Stimulated activated naive CD4-positive, alpha-beta T cell (primary cell): ENCODE data around the gene CDKN2B.
"Not testable (repeated sequence)": the region's sequence is repeated elsewhere in the genome, so short reads cannot be mapped to it uniquely, and the experiment has no call there.

Source experiments
- DNase-seq, 6 experiments: peaks; one replicate each; lab custom pipeline; 2025; lab: John Stamatoyannopoulos, UW

CDKN2B gene

GRCh38 chr9:22008717-22009505, at the start of gene CDKN2B:
Gene CDKN2B, minus strand, starts transcription at chr9:22009305. Its CDS starts 352 bp downstream, at chr9:22008953.
- peak in 3 of 6 experiments; percentile 18 to 51 (median 40) for DNase-seq

DNA sequence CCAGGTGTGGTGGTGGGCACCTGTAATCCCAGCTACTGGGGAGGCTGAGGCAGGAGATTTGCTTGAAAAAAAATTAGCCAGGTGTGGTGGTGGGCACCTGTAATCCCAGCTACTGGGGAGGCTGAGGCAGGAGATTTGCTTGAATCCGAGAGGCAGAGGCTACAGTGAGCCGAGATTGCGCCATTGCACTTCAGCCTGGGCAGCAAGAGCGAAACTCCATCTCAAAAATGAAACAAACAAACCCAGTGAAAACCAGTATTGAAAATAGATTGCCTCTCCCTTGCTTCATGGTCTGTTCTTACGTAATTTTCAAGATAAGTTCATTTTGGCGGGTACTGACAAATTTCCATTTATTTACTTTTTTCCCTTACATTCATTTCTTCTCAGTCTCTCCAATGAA, 48.9 kb upstream of the CDKN2B start:
- not testable (repeated sequence) for DNase-seq

DNA sequence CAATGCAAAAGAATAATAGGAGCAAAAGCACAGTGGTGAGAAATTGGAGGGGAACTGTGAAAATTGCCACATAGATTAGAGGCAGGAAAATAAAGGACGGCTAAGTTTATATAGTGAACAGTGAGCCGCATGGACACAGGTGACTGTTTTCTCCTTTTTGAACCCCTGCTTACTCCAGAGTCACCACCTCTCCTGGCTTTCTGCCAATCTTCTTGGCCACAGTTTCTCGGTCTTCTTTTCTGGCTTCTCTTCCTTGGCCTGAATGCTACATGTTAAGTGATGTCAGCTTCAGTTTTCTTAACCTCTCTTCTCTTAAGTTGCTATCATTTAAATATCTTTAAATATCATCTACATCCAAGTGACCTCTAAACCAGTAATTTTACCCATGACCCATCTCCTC, 47.3 kb upstream of the CDKN2B start:
- DNase-seq: no peak

- DNase-seq: no peak
Observed at GRCh38 chr9:22055090-22055489, 46.0 kb upstream of the CDKN2B start.

- no peak for DNase-seq
Observed at GRCh38 chr9:22054529-22054928, 45.4 kb upstream of the CDKN2B start.

- no peak for DNase-seq
Observed at GRCh38 chr9:22054076-22054475, 45.0 kb upstream of the CDKN2B start.

- DNase-seq: no peak
Observed at GRCh38 chr9:22053178-22053577, 44.1 kb upstream of the CDKN2B start.

GRCh38 chr9:22052376-22052945, 43.4 kb upstream of the CDKN2B start:
- no peak for DNase-seq

- DNase-seq: peak in 2 of 6 experiments; percentile 2 to 24
Observed at GRCh38 chr9:22050924-22051323, 41.8 kb upstream of the CDKN2B start.

DNA sequence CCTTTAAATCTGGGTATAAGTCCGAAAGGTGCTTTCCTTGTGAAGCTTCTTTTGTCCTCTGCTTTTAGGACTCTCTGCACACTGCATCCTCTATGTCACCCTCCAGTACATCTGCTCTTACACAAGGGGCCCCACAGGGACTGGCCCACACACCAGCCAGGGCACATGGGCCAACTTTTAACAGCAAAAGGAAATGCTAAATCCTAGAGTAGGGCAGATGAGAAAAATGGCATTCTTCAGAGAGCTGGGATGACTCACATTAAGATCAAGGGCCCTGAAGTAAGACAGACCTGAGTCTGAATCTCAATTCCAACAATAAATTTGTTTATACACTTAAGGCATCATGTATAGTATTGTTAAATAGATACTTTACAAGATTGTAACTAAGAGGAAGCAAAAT, 40.3 kb upstream of the CDKN2B start:
- no peak for DNase-seq

GRCh38 chr9:22047596-22047995, 38.5 kb upstream of the CDKN2B start:
- no peak for DNase-seq

DNA sequence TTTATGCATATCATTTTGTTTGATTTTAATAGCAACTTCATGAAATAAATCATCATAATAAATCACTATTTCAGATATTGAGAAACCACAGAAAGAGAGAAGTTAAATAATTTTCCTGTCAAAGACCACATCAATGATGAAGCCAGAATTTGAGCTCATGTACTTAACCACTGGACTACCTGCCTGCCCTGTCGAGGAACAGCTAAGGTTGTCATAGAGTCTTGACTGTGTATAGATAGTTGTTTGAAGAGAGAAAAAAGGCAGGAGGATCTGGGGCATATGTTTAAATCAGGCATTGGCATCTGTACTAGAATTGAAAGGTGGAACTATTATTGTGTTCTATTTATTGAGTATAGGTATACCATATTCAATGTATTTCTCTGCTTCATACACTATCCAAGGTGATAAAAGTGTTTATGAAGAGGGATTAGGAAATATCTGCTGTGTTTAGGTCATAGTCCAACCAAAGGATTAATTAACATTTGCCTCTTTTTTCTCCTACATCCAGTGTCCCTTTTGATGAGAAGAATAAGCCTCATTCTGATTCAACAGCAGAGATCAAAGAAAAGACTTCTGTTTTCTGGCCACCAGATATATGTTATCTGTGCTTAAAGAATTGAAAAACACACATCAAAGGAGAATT, 37.3 kb upstream of the CDKN2B start:
- DNase-seq: no peak

- DNase-seq: no peak
Observed at GRCh38 chr9:22045423-22045822, 36.3 kb upstream of the CDKN2B start.

GRCh38 chr9:22044583-22044982, 35.5 kb upstream of the CDKN2B start:
- no peak for DNase-seq

DNA sequence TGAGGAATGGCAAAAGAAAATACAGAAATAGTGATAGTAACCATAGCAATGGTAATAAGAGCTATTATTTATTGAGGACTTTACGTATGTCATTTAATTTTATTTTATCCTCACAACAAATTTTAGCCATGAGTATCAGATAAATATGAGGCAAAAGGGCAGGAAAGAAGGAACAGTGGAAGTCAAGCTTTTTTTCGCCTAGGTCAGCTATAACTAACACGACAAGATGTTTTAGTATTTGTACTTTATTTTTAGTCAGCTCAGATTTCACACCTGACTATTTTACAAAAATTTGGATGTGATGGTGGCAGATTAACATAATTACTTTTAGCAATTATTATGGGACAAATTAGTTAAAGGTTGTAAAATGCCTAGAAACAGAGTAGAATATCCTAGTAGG, 34.8 kb upstream of the CDKN2B start:
- DNase-seq: no peak

GRCh38 chr9:22041775-22042174, 32.7 kb upstream of the CDKN2B start:
- DNase-seq: no peak

- DNase-seq: no peak
Observed at GRCh38 chr9:22041344-22041743, 32.2 kb upstream of the CDKN2B start.

- no peak for DNase-seq
Observed at GRCh38 chr9:22040760-22041159, 31.7 kb upstream of the CDKN2B start.

GRCh38 chr9:22039258-22039657, 30.2 kb upstream of the CDKN2B start:
- no peak for DNase-seq

- peak in 3 of 6 experiments; percentile 2 to 33 (median 4) for DNase-seq
Observed at GRCh38 chr9:22037954-22038690, 29.0 kb upstream of the CDKN2B start.

GRCh38 chr9:22036866-22037626, 27.9 kb upstream of the CDKN2B start:
- DNase-seq: no peak

- no peak for DNase-seq
Observed at GRCh38 chr9:22035591-22036011, 26.5 kb upstream of the CDKN2B start.
